ENCODE measurements around the gene ATP13A1. TPM values are rescaled to one million over a fixed set of nuclear protein-coding genes. Genes with fewer than 3 reads are reported as not detected.
"Not testable (repeated sequence)": the region's sequence is repeated elsewhere in the genome, so short reads cannot be mapped to it uniquely, and the experiment has no call there.

The ATP13A1 gene
- total RNA-seq, 2 experiments from 2014 or later: 88.6 to 96.1 TPM

DNA sequence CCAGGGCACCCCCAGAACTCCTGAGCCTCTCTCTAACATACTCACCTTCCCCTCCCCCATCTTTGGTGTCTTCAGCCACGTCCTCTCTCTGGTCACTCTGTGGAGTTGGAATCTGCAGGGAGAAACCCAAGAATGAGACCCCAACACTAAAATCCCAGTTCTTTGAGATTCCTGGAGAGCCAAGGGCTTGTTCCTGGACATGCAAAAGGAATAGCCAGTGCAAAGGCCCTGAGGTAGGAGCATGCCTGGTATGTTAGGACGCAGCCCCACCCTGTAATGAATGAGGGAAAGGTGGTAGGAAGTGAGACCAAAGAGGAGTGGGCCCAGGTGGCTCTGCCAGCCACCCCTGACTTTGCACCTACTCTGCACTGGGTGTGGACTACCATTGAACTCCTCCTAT lies 33.0 kb downstream of the ATP13A1 start:
- CTCF ChIA-PET: no interaction called here
- POLR2A ChIA-PET: no interaction called here

DNA sequence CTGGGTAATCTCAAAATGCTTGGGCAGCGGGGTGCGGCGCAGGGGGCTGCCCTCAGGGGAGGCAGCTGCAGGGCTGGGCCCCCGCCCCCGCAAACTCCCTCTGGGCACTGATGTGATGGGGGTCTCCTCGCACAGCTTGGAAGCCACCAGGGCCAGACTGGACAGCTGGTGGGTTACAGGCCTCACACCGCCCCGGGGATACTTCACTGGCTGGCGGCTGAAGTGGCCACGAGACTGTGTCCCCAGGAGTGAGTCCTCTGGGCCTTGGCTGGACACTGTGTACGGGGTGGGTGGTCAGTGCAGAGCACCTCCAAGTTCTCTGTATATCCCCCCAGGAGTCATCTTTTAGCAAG lies 33.4 kb downstream of the ATP13A1 start:
- CTCF ChIA-PET: no interaction called here

DNA sequence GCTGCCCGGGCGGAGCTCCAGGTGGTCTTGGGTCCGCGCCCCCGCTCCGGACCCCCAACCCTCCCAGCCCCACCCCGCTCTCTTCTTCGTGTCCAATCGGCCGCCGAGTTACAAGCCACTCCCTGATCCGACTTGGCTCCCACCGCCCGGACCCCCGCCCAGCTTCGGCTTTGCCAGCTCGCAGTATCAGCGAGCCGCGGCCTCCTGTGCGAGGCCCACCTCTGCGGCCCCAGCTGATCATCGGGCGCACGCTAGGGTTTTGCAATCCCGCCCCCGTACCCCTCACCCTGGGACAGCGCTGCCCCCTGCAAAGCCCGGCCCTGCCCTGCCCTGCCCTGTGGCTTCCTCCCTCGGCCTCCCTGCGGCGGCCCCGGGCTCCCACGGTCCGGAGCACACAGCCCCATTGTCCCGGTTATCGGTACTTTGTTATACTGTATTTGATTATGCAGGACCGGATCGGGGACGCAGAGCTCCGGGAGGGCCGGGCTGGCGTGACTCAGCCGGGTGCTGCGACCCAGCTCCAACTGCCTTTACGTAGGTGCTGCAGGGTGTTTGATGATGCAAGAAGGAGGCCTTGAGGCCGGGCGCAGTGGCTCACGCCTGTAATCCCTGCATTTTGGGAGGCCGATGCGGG lies 34.9 kb downstream of the ATP13A1 start:
- CTCF ChIA-PET: interaction anchor here (0.7 to 1.8 kb wide), 5 partner anchors 11 to 121 kb away, joined by 3 to 9 read pairs (median 4); no protein-coding TSS in a partner anchor
- POLR2A ChIA-PET: interaction anchor here (0.7 to 1.1 kb wide), 5 partner anchors 9 to 38 kb away, joined by 3 to 4 read pairs (median 3); partner anchors contain the start of gene PBX4

More for the DNA sequence above, 33.4 kb downstream of the ATP13A1 start:
- POLR2A ChIA-PET: no interaction called here

DNA sequence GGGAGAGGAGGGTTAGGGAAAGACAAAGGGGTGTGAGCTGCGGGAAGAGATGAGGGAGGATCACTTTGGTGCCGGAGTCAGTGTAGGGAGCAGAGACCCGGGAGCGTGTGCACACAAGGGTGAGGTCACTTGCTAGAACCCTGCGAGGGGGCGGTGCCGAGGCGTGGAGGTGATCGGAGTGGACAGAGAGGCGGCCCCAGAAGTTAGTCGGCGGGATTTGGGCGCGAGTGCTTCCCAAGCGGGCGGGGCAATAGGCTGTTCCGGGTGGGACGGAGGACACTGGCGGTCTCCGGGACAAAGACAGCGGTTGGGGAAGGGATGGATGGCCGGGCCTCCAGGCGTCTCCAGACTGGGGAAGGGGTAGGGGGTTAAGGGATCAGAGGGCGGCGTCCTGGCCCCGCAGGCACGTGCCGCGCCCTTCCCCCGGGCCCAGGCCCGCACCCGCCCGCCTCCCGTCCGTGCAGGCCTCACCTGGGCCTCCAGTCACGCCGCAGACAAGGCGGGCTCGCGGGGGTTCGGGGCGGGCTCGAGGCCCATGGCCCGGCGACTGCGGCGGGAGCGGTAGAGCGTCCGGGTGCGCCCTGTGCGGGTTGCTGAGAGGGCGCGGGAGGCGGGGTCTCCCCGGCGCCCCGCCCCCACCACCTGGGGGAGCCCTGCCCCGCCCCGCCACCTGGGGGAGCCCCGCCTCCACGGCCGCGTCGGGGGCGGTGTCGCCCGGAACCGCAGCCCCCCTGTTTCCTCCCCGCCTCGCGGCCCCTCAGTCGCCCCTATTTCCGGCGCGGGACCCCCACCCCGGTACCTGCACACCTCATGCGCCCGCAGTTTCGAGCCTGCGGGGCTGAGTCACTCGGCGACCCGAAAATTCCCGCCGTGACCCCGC lies 35.6 kb downstream of the ATP13A1 start, which contains the start of gene LPAR2:
Gene LPAR2, minus strand, starts transcription at position 600 of the 880 bp plus-strand sequence. CDS start 945 bp downstream, outside the sequence.
- ChIA-PET POLR2A (interaction anchor here (0.7 to 1.2 kb wide), 6 partner anchors 9 to 38 kb away, joined by 3 to 5 read pairs (median 4); partner anchors contain the start of gene PBX4), CTCF (interaction anchor here (0.5 to 1.8 kb wide), 6 partner anchors 15 to 95 kb away, joined by 3 to 9 read pairs (median 4); partner anchors contain the start of gene GMIP)

DNA sequence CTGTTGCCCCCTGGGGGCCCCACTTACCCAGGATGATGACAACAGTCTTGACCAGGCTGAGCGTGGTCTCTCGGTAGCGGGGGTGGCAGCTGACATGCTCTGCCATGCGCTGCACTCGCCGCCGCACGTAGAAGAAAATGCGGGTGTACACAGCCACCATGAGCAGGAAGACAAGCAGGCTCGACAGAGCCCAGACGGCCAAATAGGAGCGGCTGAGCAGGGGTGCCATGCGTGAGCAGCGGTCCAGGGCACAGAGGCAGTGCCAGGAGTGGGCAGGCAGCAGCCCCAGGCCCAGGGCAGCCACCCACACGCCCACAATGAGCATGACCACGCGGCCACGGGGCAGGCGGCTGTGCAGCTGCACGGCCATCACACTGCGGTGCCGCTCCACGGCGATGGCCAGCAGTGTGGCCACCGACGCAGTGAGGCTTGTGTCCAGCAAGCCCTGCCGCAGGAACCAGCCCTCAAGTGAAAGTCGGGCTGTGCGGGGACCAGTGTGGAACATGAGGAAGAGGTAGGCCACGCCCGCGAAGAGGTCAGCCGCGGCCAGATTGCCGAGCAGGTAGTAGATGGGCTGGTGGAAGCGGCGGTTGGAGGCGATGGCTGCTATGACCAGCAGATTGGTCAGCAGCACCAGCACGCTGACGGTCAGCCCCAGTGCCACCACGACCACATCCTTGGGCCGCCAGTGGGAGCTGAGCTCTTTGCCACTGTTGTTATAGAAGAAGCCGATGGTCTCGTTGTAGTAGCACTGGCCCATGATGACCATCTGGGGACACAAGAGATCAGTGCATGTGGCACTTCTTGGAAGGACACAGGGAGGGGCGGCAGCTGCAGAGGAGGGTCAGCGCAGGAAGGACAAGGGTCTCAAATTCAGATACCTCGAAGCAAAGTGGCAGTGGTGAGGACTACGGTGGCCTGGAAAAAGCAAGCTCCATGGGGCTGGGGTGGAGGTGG lies 36.7 kb downstream of the ATP13A1 start:
- POLR2A ChIA-PET: interaction anchor here (0.6 to 1.2 kb wide), 3 partner anchors 21 to 37 kb away, joined by 3 to 6 read pairs (median 5); no protein-coding TSS in a partner anchor
- CTCF ChIA-PET: interaction anchor here (0.5 to 1.4 kb wide), 3 partner anchors 14 to 17 kb away, joined by 3 to 5 read pairs (median 3); partner anchors contain the start of gene GMIP

DNA sequence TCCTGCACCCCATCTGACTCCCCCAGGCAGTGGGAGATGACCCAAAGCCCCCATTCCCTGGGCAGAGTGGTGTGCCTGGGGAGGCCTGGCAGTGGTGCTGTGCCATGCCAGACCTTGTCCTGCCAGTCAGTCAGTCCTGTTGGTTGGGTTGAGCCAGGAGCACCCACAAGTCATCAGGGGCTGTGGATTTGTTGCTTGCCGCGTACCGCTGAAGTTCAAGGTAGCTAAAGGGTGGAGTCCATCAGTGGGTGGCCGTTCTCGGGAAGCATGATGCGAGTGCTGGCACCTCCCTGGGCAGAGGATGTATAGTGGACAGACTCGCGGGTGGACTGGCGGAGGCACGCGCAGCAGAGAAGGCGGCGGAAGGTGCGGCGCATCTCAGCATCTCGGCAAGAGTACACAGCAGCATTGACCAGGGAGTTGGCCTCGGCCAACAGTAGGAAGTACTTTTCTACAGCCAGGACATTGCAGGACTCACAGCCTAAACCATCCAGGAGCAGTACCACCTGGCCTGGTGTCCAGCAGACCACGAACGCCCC lies 39.4 kb downstream of the ATP13A1 start:
- CTCF ChIA-PET: interaction anchor here (1.9 kb wide), 1 partner anchor 70 kb away, joined by 7 read pairs; no protein-coding TSS in a partner anchor
- POLR2A ChIA-PET: no interaction called here

DNA sequence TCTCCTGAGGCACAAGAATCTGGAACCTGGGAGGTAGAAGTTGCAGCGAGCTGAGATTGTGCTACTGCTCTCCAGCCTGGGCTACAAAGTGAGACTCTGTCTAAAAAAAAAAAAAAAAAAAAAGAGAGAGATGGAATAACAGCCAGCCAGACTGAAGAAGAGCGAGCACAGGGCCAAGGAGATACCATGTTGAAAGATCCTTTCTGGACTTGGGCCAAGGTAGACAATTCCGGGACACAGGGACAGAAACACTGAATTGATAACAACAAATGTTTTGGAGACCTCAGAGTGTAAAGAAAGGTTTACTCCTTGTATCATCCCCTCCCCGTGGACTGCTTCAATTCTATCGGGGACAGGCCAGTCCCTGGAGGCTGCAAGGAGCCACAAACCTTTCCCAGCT lies 40.1 kb downstream of the ATP13A1 start:
- ChIA-PET POLR2A (no interaction called here), CTCF (interaction anchor here (1.4 to 1.9 kb wide), 2 partner anchors 34 to 69 kb away, joined by 6 to 7 read pairs; no protein-coding TSS in a partner anchor)

DNA sequence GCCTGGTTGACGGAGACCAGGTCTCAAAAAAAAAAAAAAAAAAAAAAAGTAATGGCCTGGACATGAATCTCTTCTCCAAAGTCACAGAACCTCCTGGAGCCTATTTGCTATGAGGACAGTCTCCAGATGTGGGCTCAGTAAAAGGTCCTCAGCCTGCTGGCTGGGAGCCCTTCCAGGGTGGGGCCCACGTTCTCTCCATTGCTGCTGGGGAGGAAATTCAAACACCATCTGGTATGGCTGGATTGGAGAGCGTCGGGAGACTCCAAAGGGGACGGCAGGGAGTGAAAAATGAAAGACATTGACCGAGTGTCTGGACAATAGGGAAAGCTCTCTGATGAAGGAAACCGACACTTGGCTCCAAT lies 43.6 kb downstream of the ATP13A1 start:
- ChIA-PET CTCF (interaction anchor here (1.2 to 1.3 kb wide), 2 partner anchors 17 to 24 kb away, joined by 3 to 9 read pairs; partner anchors contain the start of gene GMIP), POLR2A (no interaction called here)

DNA sequence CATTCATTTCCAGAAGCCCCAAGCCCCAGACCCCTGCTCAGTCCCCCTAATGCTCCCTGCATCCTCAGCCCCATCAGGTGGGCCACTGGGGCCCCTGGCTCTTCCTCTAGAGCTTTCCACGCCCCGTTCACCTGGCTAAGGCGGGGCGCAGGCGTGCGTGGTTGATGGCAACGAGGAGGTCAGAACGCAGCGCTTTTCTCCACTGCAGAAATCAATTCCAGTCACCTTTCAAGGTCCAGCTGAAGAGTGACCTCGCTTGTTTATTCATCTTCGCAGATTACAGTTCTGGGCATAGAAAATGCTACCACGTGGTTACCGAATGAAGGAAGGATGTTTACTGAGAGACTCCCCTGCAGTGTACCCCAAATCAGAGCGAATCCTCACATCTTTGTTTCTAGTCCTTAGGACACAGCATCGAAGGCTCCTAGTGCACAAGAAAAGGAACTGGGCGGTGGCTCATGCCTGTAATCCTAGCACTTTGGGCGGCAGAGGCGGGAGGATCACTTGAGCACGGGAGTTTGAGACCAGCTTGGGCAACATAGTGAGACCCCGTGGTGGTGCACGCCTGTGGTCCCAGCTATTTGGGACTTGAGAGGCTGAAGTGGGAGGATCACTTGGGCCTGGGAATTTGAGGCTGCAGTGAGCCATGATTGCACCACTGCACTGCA lies 44.2 kb downstream of the ATP13A1 start:
- ChIA-PET POLR2A (interaction anchor here (1.3 kb wide), 1 partner anchor 9 kb away, joined by 4 read pairs; the partner anchor contains the start of gene LPAR2), CTCF (interaction anchor here (0.7 to 1.3 kb wide), 2 partner anchors 25 to 157 kb away, joined by 5 to 9 read pairs; partner anchors contain the start of gene GMIP)

DNA sequence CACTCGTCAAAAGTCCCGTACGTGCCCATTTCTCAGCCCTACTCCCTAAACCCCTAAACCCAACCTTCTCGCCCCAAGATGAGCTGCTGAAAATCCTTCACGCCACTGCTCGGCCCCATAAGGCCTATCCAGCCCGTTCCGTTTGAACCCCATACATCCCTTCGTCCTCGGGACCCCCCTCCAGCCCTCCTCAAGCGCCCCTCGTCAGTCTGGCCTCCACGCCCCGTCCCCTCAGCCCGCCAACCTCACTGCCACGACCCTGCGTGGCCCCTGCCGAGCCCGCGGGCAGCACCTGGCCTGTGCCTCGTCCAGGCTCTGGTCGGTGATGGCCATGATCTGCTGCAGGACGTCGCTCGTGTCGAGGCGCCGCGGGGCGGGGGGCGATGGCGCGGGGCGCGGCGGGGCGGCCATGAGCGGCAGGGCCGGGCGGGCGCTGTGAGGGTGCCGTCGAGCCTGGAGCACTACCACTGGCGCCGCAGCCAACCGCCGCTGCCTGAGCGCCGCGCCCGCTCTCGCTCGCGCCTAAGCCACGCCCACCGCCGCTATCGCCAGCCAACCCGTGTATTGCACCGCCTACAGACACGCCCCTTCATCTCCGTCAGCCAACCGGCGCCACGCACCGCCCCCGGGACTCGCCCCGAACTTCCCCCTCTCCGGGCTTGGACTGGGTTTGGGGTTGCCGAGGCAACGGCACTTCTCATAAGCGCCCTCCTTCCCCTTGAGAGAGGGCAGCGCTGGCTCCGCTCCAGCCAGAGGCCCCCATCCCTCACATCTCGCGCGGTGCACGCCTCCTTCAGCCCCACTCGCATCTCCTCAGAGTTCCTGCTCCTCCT lies 45.0 kb downstream of the ATP13A1 start, which contains the start of gene PBX4:
Gene PBX4, minus strand, starts transcription at position 469 of the 833 bp plus-strand sequence. Its CDS starts 58 bp downstream, at position 411.
- POLR2A ChIA-PET: interaction anchor here (1.0 to 1.3 kb wide), 2 partner anchors 10 to 19 kb away, joined by 3 to 4 read pairs; partner anchors contain the start of gene LPAR2

DNA sequence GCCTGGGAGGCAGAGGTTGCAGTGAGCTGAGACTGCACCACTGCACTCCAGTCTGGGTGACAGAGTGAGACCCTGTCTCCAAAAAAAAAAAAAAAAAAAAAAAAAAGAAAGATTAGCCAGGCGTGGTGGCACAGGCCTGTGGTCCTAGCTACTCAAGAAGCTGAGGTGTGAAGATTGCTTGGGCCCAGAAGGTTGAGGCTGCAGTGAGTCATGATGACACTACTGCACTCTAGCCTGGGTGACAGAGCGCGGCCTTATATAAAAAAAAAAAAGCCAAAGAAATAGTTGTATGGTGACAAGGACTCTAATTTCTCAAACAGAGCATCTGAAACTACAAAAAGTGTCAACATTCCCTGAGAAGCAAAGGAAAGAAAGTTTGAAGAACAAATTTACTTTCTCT lies 48.4 kb downstream of the ATP13A1 start:
- POLR2A ChIA-PET: interaction anchor here (0.6 to 0.9 kb wide), 4 partner anchors 24 to 552 kb away, joined by 3 to 18 read pairs (median 5); partner anchors contain the start of gene ZNF486
- CTCF ChIA-PET: interaction anchor here (0.7 to 0.8 kb wide), 2 partner anchors 60 to 74 kb away, joined by 3 to 4 read pairs; no protein-coding TSS in a partner anchor

More for the DNA sequence above, 45.0 kb downstream of the ATP13A1 start, which contains the start of gene PBX4:
- CTCF ChIA-PET: no interaction called here

DNA sequence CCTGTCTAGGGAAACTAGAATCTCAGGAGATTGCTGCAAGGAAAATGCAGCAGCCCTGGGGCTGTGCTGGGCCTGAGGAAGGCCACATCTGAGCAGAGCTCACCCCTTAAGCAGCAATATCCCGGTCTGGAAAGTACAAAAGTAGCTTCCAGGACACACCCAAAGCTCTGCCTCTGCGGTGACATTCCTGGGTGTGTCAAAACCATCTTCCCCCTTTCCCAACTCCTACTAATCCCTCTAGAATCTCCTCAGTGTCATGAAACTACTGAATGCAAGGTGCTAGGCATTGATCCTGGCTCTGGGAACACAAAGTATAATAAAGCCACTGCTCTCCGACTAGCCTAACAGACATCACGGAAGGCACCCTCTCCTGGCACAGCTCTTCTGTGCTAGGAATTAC lies 50.0 kb downstream of the ATP13A1 start:
- POLR2A ChIA-PET: interaction anchor here (0.7 to 1.5 kb wide), 2 partner anchors 24 to 49 kb away, joined by 3 read pairs; no protein-coding TSS in a partner anchor
- CTCF ChIA-PET: interaction anchor here (0.7 to 1.2 kb wide), 3 partner anchors 13 to 61 kb away, joined by 3 to 4 read pairs (median 3); partner anchors contain the start of gene GMIP

DNA sequence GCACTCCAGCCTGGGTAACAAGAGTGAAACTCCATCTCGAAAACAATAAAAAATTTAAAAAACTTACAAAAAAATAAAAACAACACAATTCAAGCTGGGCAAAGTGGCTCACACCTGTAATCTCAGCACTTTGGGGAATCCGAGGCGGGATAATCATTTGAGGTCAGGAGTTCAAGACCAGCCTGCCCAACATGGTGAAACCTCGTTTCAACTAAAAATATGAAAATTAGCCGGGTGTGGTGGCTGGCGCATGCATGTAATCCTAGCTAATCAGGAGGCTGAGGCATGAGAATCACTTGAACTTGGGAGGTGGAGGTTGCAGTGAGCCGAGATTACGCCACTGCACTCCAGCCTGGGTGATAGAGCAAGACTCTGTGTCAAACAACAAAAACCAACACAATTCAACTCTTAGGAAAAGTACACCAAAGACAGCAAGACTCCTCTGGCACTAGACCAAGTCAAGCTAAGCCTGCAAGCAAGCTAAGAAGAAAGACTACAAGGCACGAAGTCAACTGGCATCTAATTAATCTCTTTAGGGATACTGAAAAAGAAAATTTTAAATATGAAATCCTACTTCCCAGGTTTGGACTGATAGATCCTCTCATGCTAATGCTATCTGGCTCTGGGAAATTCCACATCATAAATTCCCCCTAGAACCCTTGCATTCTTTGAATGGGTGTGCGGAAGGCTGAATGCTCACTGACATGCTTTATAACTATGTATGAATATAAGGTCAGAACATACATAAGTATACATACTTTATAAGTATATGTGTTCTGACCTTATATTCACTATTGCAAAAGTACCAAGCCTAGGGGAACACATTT lies 52.9 kb downstream of the ATP13A1 start:
- ChIA-PET POLR2A (no interaction called here), CTCF (interaction anchor here (1.3 to 1.4 kb wide), 2 partner anchors 30 to 56 kb away, joined by 3 read pairs; no protein-coding TSS in a partner anchor)

DNA sequence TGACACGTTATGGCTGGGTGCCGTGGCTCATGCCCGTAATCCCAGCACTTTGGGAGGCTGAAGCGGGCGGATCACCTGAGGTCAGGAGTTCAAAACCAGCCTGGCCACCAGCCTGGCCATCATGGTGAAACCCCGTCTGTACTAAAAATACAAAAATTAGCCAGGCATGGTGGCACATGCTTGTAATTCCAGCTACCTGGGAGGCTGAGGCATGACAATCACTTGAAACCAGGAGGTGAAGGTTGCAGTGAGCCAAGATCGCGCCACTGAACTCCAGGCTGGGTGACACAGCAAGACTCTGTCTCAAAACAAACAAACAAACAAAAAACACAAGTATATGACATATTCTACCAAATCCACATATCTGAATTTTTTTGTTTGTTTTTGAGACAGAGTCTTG lies 56.8 kb downstream of the ATP13A1 start:
- CTCF ChIA-PET: not testable (repeated sequence)
- POLR2A ChIA-PET: interaction anchor here (0.9 kb wide), 1 partner anchor 22 kb away, joined by 3 read pairs; no protein-coding TSS in a partner anchor

DNA sequence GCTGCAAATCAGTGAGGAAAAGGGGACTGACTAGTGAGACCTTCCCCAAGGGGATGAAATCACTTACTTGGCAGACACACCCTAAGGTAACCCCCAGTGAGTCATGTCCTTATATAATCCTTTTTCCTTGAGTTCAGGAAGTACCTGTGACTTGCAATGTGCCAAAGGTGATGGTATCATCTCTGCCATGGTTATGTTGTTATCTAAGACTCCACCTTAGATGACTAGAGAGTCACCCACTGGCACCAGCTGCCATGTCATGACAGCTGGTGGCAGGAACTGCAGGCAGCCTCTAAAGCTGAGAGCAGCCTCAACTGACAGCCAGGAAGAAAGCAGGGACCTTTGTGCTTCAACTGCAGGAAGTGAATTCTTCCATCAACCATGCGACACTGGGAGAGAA lies 57.5 kb downstream of the ATP13A1 start:
- ChIA-PET CTCF (no interaction called here), POLR2A (interaction anchor here (0.7 to 0.9 kb wide), 3 partner anchors 11 to 58 kb away, joined by 3 to 8 read pairs (median 6); no protein-coding TSS in a partner anchor)

Measured in activated CD8-positive, alpha-beta memory T cell treated with anti-CD3 and anti-CD28 coated beads for 36 hours (primary cell).